Gastroesophageal sphincter (tissue), 3 donors: ENCODE results near the gene RRP9.

Experiments used
- EP300 ChIP-seq: sonication (generic); formaldehyde crosslinking; IDR thresholded peaks from one replicate; pipeline ENCODE4 v1.6.1; 2017; ENCODE audit warnings: antibody characterized with exemption, mild to moderate bottlenecking
- POLR2A ChIP-seq, 2 donors: fragments of 450-650 bp; IDR thresholded peaks; one replicate each; pipeline ENCODE4 v1.6.1; 2017; ENCODE audit warnings: antibody characterized with exemption in 2 of 2, mild to moderate bottlenecking in 2 of 2, moderate library complexity in 1 of 2
- POLR2AphosphoS5 ChIP-seq: sonication (generic); formaldehyde crosslinking; IDR thresholded peaks from one replicate; pipeline ENCODE4 v1.6.1; 2017; ENCODE audit warnings: antibody characterized with exemption
- TF ChIP-seq, protein P1 (sequence below), 4 experiments: fragments of 200-600 bp in 2 of 4; fragments of 450-650 bp in 2 of 4; sonication (generic) in 1 of 4; IDR thresholded peaks; one replicate each; pipeline ENCODE4 v1.5.1; 2017 to 2019; ENCODE audit warnings: antibody characterized with exemption in 4 of 4, mild to moderate bottlenecking in 2 of 4, moderate library complexity in 2 of 4

DNA sequence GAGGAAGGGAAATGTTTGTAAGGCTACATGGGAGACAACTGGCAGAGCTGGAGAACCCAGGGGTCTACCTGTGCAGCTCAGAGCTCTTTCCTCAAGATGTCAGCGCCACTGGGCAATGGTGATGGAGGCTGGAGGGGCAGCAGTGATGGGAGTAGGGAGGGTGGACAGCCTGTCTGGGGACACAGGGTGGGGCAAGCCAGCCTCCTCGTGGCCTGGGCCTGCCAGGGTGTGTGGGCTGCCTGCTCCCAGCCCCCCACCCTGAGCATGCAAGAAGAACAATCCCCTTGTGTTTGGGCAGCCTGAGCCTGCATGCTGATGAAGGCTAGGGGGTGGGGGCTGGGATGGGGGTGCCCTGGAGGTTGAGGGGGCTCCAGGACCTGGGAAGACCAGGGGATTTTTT, 24.3 kb upstream of the RRP9 start:
- TF ChIP-seq POLR2A (IDR thresholded peaks at IDR 0.05): no peak
- TF ChIP-seq EP300: no peak
- TF ChIP-seq, protein P1, sequence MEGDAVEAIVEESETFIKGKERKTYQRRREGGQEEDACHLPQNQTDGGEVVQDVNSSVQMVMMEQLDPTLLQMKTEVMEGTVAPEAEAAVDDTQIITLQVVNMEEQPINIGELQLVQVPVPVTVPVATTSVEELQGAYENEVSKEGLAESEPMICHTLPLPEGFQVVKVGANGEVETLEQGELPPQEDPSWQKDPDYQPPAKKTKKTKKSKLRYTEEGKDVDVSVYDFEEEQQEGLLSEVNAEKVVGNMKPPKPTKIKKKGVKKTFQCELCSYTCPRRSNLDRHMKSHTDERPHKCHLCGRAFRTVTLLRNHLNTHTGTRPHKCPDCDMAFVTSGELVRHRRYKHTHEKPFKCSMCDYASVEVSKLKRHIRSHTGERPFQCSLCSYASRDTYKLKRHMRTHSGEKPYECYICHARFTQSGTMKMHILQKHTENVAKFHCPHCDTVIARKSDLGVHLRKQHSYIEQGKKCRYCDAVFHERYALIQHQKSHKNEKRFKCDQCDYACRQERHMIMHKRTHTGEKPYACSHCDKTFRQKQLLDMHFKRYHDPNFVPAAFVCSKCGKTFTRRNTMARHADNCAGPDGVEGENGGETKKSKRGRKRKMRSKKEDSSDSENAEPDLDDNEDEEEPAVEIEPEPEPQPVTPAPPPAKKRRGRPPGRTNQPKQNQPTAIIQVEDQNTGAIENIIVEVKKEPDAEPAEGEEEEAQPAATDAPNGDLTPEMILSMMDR (IDR thresholded peaks at IDR 0.05): no peak
- no peak for TF ChIP-seq POLR2AphosphoS5
